Measurements from ENCODE around the gene LNPK.
"Not testable (repeated sequence)": the region's sequence is repeated elsewhere in the genome, so short reads cannot be mapped to it uniquely, and the experiment has no call there.

Gene LNPK

GRCh38 chr2:176001916-176002687 lies at the start of gene LNPK:
TSS of gene LNPK (minus strand) at chr2:176002267. CDS start at chr2:175995584, 6,683 bp downstream.
- DNase-seq, result peak; percentile 92

GRCh38 chr2:176039375-176039774 lies 37.3 kb upstream of the LNPK start:
- no peak for DNase-seq

GRCh38 chr2:176038694-176039093 lies 36.6 kb upstream of the LNPK start:
- DNase-seq, result no peak

- no peak for DNase-seq
Observed at GRCh38 chr2:176035013-176035691, 33.1 kb upstream of the LNPK start.

GRCh38 chr2:176027806-176028205 lies 25.7 kb upstream of the LNPK start:
- no peak for DNase-seq

- no peak for DNase-seq
Observed at GRCh38 chr2:176025932-176026331, 23.9 kb upstream of the LNPK start.

- no peak for DNase-seq
Observed at GRCh38 chr2:176024083-176024482, 22.0 kb upstream of the LNPK start.

- DNase-seq, result no peak
Observed at GRCh38 chr2:176022048-176022447, 20.0 kb upstream of the LNPK start.

GRCh38 chr2:176020400-176020799 lies 18.3 kb upstream of the LNPK start:
- DNase-seq, result no peak

- DNase-seq, result no peak
Observed at GRCh38 chr2:176018708-176019107, 16.6 kb upstream of the LNPK start.

- DNase-seq, result no peak
Observed at GRCh38 chr2:176009445-176009844, 7.4 kb upstream of the LNPK start.

- DNase-seq, result no peak
Observed at GRCh38 chr2:176004934-176005333, 2.9 kb upstream of the LNPK start.

- DNase-seq, result no peak
Observed at GRCh38 chr2:176003958-176004357, 1.9 kb upstream of the LNPK start.

GRCh38 chr2:176002688-176003210 lies 682 bp upstream of the LNPK start:
- peak; percentile 81 for DNase-seq

GRCh38 chr2:176001281-176001915 lies 669 bp downstream of the LNPK start:
- DNase-seq, result peak; percentile 62

- no peak for DNase-seq
Observed at GRCh38 chr2:175999283-175999819, 2.7 kb downstream of the LNPK start.

GRCh38 chr2:175990099-175990498 lies 12.0 kb downstream of the LNPK start:
- no peak for DNase-seq

GRCh38 chr2:175987126-175987525 lies 14.9 kb downstream of the LNPK start:
- DNase-seq, result not testable (repeated sequence)

- no peak for DNase-seq
Observed at GRCh38 chr2:175984846-175985245, 17.2 kb downstream of the LNPK start.

GRCh38 chr2:175981551-175981950 lies 20.5 kb downstream of the LNPK start:
- DNase-seq, result no peak

GRCh38 chr2:175976391-175977157 lies 25.5 kb downstream of the LNPK start:
- no peak for DNase-seq

GRCh38 chr2:175973373-175973772 lies 28.7 kb downstream of the LNPK start:
- DNase-seq, result no peak

- no peak for DNase-seq
Observed at GRCh38 chr2:175966839-175967238, 35.2 kb downstream of the LNPK start.

All from NCI-H1092 treated with DMSO at 0.1 percent for 48 hours (cell line).